ENCODE results near the gene RASSF1. TPM values are rescaled to one million over a fixed set of nuclear protein-coding genes. Genes with fewer than 3 reads are reported as not detected.

RASSF1 gene
- total and polyA plus RNA-seq, 2 of the 8 experiments (the other 6 are each of a cell fraction or from before 2014, with no cell fraction given) = 10.3 to 15.7 TPM

GRCh38 chr3:50331364-50331907, 9.2 kb downstream of the RASSF1 start (continued):
- TF ChIP-seq CBX8 (IDR thresholded peaks at IDR 0.05; ENCODE audit: borderline replicate concordance, low read depth, low read length) = no peak
- TF ChIP-seq BCL11A (IDR thresholded peaks at IDR 0.05; ENCODE audit: low read depth in 2 of 2, low read length in 2 of 2) = no peak
- TF ChIP-seq ASH2L (IDR thresholded peaks at IDR 0.05; ENCODE audit: low read length) = no peak
- TF ChIP-seq CHD1 (IDR thresholded peaks at IDR 0.05; ENCODE audit: low read depth, low read length) = no peak

All from H1 (cell line).